Measurements from ENCODE around the gene LAPTM4A.

DNA sequence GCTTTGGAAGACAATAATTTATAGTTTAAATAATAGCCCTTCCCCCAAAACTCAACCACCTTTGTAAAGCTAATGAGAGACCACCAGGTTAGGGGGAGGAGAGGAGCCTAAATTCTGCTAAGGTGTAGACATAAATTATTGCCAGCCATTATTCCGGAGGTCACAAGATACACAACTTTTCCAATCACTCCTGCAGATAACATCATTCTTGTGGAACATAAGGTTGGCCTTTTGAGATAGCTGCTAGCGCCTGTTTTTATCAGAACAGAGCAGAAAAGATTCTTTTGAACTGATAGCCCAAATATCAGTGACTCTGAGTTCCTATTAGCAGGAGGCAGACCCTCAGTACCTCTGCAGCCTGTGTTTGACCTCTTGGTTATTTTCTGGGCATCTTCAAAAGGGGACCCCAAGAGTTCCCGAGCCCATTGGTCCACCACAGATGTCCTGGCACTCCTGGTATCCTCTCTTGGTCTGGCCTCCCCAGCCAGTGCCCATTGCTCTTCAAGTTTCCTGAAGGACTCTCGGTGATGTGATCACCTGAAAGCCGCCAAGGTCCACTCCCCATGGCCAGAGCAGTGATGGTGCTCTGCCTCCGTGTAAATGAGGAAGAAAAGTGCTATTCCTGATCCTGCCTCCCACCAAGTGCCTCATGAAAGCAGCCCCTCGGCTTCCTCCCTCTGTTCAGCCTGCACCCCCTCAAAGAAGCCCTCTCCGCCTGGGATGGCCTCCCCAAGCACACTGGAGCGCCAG is 38.5 kb upstream of the LAPTM4A start:
- TF ChIP-seq POLR2A (IDR thresholded peaks at IDR 0.05), result no peak
- TF ChIP-seq, protein P1, sequence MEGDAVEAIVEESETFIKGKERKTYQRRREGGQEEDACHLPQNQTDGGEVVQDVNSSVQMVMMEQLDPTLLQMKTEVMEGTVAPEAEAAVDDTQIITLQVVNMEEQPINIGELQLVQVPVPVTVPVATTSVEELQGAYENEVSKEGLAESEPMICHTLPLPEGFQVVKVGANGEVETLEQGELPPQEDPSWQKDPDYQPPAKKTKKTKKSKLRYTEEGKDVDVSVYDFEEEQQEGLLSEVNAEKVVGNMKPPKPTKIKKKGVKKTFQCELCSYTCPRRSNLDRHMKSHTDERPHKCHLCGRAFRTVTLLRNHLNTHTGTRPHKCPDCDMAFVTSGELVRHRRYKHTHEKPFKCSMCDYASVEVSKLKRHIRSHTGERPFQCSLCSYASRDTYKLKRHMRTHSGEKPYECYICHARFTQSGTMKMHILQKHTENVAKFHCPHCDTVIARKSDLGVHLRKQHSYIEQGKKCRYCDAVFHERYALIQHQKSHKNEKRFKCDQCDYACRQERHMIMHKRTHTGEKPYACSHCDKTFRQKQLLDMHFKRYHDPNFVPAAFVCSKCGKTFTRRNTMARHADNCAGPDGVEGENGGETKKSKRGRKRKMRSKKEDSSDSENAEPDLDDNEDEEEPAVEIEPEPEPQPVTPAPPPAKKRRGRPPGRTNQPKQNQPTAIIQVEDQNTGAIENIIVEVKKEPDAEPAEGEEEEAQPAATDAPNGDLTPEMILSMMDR (IDR thresholded peaks at IDR 0.05), result no peak
